ENCODE measurements around the gene CORO2B. TPM values are rescaled to one million over a fixed set of nuclear protein-coding genes. Genes with fewer than 3 reads are reported as not detected.

The CORO2B gene
- total and polyA plus RNA-seq, 2 experiments from 2014 or later, result 2.9 to 3.0 TPM

- Histone ChIP-seq H3K4me1 (ENCODE audit: low read depth) (peaks cover 10% of the 10 kb centered on the region), H3K4me3 (no peak overlapping the region)
Measured at GRCh38 chr15:68594533-68595259, 15.9 kb downstream of the CORO2B start.

DNA sequence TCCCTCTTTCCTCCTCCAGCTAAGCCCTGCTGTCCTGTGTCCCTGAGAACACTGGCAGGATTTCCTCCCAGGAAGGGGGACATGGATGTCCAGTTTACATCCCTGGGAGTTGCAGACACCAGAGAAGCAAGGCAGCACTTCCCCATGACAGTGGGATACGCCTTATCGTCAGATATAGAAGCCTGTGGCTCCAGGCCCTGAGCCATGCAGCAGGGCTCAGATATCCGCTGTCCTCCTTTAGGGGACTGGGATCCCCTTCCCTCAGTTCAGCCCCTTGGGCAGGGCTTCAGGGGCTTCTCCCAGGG is 16.4 kb downstream of the CORO2B start:
- no peaks in the 10 kb centered on the region for H3K36me3 ChIP-seq
- DNase-seq (ENCODE audit: low read depth in 1 of 2, low spot score in 1 of 2), result no peak
- H3K4me1 ChIP-seq (ENCODE audit: low read depth), result peaks cover 14% of the 10 kb centered on the region
- H3K27ac ChIP-seq, result no peak overlapping the region
- no peaks in the 10 kb centered on the region for H3K9me3 ChIP-seq (ENCODE audit: low read depth)
- H3K27me3 ChIP-seq, result no peaks in the 10 kb centered on the region
- no peak overlapping the region for H3K4me3 ChIP-seq
- no peak for TF ChIP-seq CTCF (IDR thresholded peaks at IDR 0.05; ENCODE audit: low read depth, low read length)

More at GRCh38 chr15:68594533-68595259, 15.9 kb downstream of the CORO2B start:
- H3K27me3 ChIP-seq, result no peaks in the 10 kb centered on the region
- H3K36me3 ChIP-seq, result no peaks in the 10 kb centered on the region
- no peak for DNase-seq (ENCODE audit: low read depth in 1 of 2, low spot score in 1 of 2)
- no peak overlapping the region for H3K27ac ChIP-seq
- TF ChIP-seq CTCF (IDR thresholded peaks at IDR 0.05; ENCODE audit: low read depth, low read length), result no peak
- H3K9me3 ChIP-seq (ENCODE audit: low read depth), result no peaks in the 10 kb centered on the region

- no peak for TF ChIP-seq CTCF (IDR thresholded peaks at IDR 0.05; ENCODE audit: low read depth, low read length)
- no peaks in the 10 kb centered on the region for H3K36me3 ChIP-seq
- no peaks in the 10 kb centered on the region for H3K9me3 ChIP-seq (ENCODE audit: low read depth)
- no peak for DNase-seq (ENCODE audit: low read depth in 1 of 2, low spot score in 1 of 2)
- H3K4me3 ChIP-seq, result no peak overlapping the region
- no peaks in the 10 kb centered on the region for H3K27me3 ChIP-seq
- H3K4me1 ChIP-seq (ENCODE audit: low read depth), result peaks cover 12% of the 10 kb centered on the region
- no peak overlapping the region for H3K27ac ChIP-seq
Measured at GRCh38 chr15:68595761-68596160, 17.0 kb downstream of the CORO2B start.

- DNase-seq (ENCODE audit: low read depth in 1 of 2, low spot score in 1 of 2), result no peak
- no peak overlapping the region for H3K4me3 ChIP-seq
- H3K4me1 ChIP-seq (ENCODE audit: low read depth), result peaks cover 12% of the 10 kb centered on the region
- no peak for TF ChIP-seq CTCF (IDR thresholded peaks at IDR 0.05; ENCODE audit: low read depth, low read length)
- no peaks in the 10 kb centered on the region for H3K9me3 ChIP-seq (ENCODE audit: low read depth)
- no peaks in the 10 kb centered on the region for H3K27me3 ChIP-seq
- H3K27ac ChIP-seq, result no peak overlapping the region
- no peaks in the 10 kb centered on the region for H3K36me3 ChIP-seq
Measured at GRCh38 chr15:68596691-68597090, 17.9 kb downstream of the CORO2B start.

GRCh38 chr15:68597581-68597980 is 18.8 kb downstream of the CORO2B start:
- H3K4me3 ChIP-seq, result no peak overlapping the region
- H3K27me3 ChIP-seq, result no peaks in the 10 kb centered on the region
- no peak overlapping the region for H3K27ac ChIP-seq
- no peaks in the 10 kb centered on the region for H3K36me3 ChIP-seq
- peaks cover 12% of the 10 kb centered on the region for H3K4me1 ChIP-seq (ENCODE audit: low read depth)
- TF ChIP-seq CTCF (IDR thresholded peaks at IDR 0.05; ENCODE audit: low read depth, low read length), result no peak
- H3K9me3 ChIP-seq (ENCODE audit: low read depth), result no peaks in the 10 kb centered on the region
- no peak for DNase-seq (ENCODE audit: low read depth in 1 of 2, low spot score in 1 of 2)

Data from cardiac muscle cell (in vitro differentiated cells and primary cell).